ENCODE data around the gene C10orf120. TPM values are rescaled to one million over a fixed set of nuclear protein-coding genes. Genes with fewer than 3 reads are reported as not detected.

The C10orf120 gene
- total RNA-seq, 1 experiment from 2014 or later = not detected

DNA sequence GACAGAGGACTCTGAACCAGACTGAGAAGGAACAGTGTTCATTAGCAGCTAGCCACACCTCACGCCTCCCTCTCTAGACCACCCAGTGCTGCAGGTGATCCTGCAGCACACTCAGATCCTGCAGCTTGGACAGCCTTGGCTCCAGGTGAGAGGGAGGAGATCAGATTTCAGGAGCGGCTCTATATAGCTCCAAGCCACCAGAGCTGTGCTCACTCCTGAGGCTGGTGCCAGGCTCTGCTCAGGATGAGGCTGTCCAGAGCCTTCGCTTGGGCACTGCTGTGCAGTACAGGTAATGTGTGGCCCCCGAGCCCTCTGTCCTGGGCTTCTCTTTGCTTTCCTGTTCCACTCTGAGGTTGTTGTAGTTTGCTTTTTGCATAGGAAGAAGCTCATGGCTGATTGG lies 42.4 kb downstream of the C10orf120 start:
- Histone ChIP-seq H3K36me3 (ENCODE audit: insufficient read depth, low read length, poor library complexity, severe bottlenecking) (no peaks in the 10 kb centered on the region), H3K27me3 (replicated peaks; ENCODE audit: insufficient read depth, low read depth, low read length, poor library complexity) (peaks cover 70% of the 10 kb centered on the region), H3K27ac (ENCODE audit: low read depth, low read length, poor library complexity, severe bottlenecking) (no peak overlapping the region), H3K9me3 (ENCODE audit: low read depth, low read length, poor library complexity, severe bottlenecking) (no peaks in the 10 kb centered on the region), H3K4me1 (ENCODE audit: insufficient read depth, low read length, poor library complexity, severe bottlenecking) (no peaks in the 10 kb centered on the region), H3K4me3 (ENCODE audit: low read depth, low read length, poor library complexity, severe bottlenecking) (no peak overlapping the region)
- no peak for DNase-seq (ENCODE audit: low spot score)
- TF ChIP-seq, protein P1, sequence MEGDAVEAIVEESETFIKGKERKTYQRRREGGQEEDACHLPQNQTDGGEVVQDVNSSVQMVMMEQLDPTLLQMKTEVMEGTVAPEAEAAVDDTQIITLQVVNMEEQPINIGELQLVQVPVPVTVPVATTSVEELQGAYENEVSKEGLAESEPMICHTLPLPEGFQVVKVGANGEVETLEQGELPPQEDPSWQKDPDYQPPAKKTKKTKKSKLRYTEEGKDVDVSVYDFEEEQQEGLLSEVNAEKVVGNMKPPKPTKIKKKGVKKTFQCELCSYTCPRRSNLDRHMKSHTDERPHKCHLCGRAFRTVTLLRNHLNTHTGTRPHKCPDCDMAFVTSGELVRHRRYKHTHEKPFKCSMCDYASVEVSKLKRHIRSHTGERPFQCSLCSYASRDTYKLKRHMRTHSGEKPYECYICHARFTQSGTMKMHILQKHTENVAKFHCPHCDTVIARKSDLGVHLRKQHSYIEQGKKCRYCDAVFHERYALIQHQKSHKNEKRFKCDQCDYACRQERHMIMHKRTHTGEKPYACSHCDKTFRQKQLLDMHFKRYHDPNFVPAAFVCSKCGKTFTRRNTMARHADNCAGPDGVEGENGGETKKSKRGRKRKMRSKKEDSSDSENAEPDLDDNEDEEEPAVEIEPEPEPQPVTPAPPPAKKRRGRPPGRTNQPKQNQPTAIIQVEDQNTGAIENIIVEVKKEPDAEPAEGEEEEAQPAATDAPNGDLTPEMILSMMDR (conservative IDR thresholded peaks at IDR 0.05; ENCODE audit: low read depth, low read length) = no peak
- TF ChIP-seq EZH2 (IDR thresholded peaks at IDR 0.05; ENCODE audit: borderline replicate concordance, low read depth, low read length, poor library complexity, severe bottlenecking) = no peak
- ChIA-PET POLR2A (ENCODE audit: low non-redundant PET) (no interaction called here), CTCF (no interaction called here)
- intact Hi-C loops (cut with micrococcal nuclease; ENCODE audit: unreplicated experiment) = no loop called here
- BruUV-seq (replicated peaks) = no TSS peak

DNA sequence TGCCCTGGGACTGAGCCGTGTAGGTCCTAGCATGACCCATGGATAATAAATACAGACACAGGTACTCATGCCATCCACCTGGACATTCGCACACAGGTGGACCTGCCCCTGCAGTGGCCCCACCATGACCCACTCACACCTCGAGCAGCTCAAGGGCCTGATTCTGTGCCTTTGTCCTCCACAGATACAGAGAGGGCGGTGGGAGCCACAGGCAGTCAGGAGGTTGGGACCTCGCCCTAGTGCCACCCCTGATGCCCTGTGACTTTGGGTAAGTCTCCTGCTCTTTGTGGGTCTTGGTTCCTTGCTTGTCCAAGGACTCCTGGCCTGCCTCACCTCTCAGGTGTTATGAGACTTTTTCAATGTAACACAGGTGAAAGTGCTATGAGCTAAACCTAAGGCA lies 42.9 kb downstream of the C10orf120 start:
- no peak overlapping the region for H3K27ac ChIP-seq (ENCODE audit: low read depth, low read length, poor library complexity, severe bottlenecking)
- no peak overlapping the region for H3K4me3 ChIP-seq (ENCODE audit: low read depth, low read length, poor library complexity, severe bottlenecking)
- H3K36me3 ChIP-seq (ENCODE audit: insufficient read depth, low read length, poor library complexity, severe bottlenecking) = no peaks in the 10 kb centered on the region
- peaks cover 75% of the 10 kb centered on the region for H3K27me3 ChIP-seq (replicated peaks; ENCODE audit: insufficient read depth, low read depth, low read length, poor library complexity)
- H3K4me1 ChIP-seq (ENCODE audit: insufficient read depth, low read length, poor library complexity, severe bottlenecking) = no peaks in the 10 kb centered on the region
- no peak for TF ChIP-seq EZH2 (IDR thresholded peaks at IDR 0.05; ENCODE audit: borderline replicate concordance, low read depth, low read length, poor library complexity, severe bottlenecking)
- TF ChIP-seq, protein P1 (conservative IDR thresholded peaks at IDR 0.05; ENCODE audit: low read depth, low read length) = no peak
- ChIA-PET POLR2A (ENCODE audit: low non-redundant PET) (no interaction called here), CTCF (no interaction called here)
- no peaks in the 10 kb centered on the region for H3K9me3 ChIP-seq (ENCODE audit: low read depth, low read length, poor library complexity, severe bottlenecking)
- intact Hi-C loops (cut with micrococcal nuclease; ENCODE audit: unreplicated experiment) = no loop called here
- DNase-seq (ENCODE audit: low spot score) = no peak
- BruUV-seq (replicated peaks) = no TSS peak

DNA sequence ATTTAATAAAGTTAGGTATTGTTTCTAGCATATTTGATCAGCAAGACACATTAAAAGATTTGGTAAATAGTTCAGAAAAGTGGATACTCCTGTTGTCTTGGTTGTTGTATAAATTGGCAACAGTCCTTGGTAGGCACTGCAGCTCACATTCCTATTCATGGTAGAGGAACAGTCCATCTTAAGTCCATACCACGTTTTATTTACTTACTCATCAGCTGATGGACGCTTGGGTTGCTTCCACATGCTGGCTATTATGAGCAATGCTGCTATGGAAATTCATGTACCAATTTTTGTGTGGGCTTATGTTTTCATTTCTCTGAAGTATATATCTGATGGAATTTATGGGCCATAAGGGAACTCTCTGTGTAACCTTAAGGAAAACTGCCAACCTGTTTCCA lies 43.3 kb downstream of the C10orf120 start:
- ChIA-PET POLR2A (ENCODE audit: low non-redundant PET) (no interaction called here), CTCF (no interaction called here)
- Histone ChIP-seq H3K4me3 (ENCODE audit: low read depth, low read length, poor library complexity, severe bottlenecking) (no peak overlapping the region), H3K36me3 (ENCODE audit: insufficient read depth, low read length, poor library complexity, severe bottlenecking) (no peaks in the 10 kb centered on the region), H3K27ac (ENCODE audit: low read depth, low read length, poor library complexity, severe bottlenecking) (no peak overlapping the region), H3K27me3 (replicated peaks; ENCODE audit: insufficient read depth, low read depth, low read length, poor library complexity) (peaks cover 79% of the 10 kb centered on the region), H3K4me1 (ENCODE audit: insufficient read depth, low read length, poor library complexity, severe bottlenecking) (no peaks in the 10 kb centered on the region), H3K9me3 (ENCODE audit: low read depth, low read length, poor library complexity, severe bottlenecking) (no peaks in the 10 kb centered on the region)
- intact Hi-C loops (cut with micrococcal nuclease; ENCODE audit: unreplicated experiment) = no loop called here
- no peak for DNase-seq (ENCODE audit: low spot score)
- TF ChIP-seq, protein P1 (conservative IDR thresholded peaks at IDR 0.05; ENCODE audit: low read depth, low read length) = no peak
- TF ChIP-seq EZH2 (IDR thresholded peaks at IDR 0.05; ENCODE audit: borderline replicate concordance, low read depth, low read length, poor library complexity, severe bottlenecking) = no peak
- no TSS peak for BruUV-seq (replicated peaks)
